SK-N-SH (cell line): ENCODE measurements around the gene NFX1. TPM values are rescaled to one million over a fixed set of nuclear protein-coding genes. Genes with fewer than 3 reads are reported as not detected.

Source experiments
- CTCF ChIA-PET: fragments of 300-600, 350-600 bp; formaldehyde crosslinking; extraction: SDS; loops from one replicate; lab custom pipeline; 2021; lab: Yijun Ruan, JAX
- POLR2A ChIA-PET: fragments of 350-600 bp; sonication (Branson Sonifier 250); formaldehyde crosslinking; extraction: SDS; loops from one replicate; lab custom pipeline; 2020; ENCODE audit warnings: antibody characterized with exemption, inconsistent platforms; lab: Yijun Ruan, JAX
- DNase-seq: peaks from one replicate; pipeline ENCODE4 v3.0.0; 2012
- H2AFZ ChIP-seq: fragments of 200-600 bp; sonication (generic); 2 replicates; pipeline ENCODE4 v1.8.1; 2016; ENCODE audit warnings: antibody characterized with exemption, mild to moderate bottlenecking, low read depth
- H3F3A ChIP-seq: fragments of 200-600 bp; sonication (generic); replicated peaks from 2 replicates; pipeline ENCODE3; 2016; ENCODE audit warnings: antibody characterized with exemption, mild to moderate bottlenecking; ENCODE audit not compliant: insufficient read depth
- H3K27ac ChIP-seq, 2 experiments: fragments of 200-500 bp in 1 of 2; fragments of 200-600 bp in 1 of 2; sonication (Bioruptor generic) in 1 of 2; sonication (generic), shearing (Covaris generic) in 1 of 2; 2 replicates each; pipeline versions ENCODE4 v1.5.1 to v1.6.1; 2014 to 2016; ENCODE audit warnings: low read depth in 2 of 2, inconsistent platforms in 1 of 2, low read length in 1 of 2, mild to moderate bottlenecking in 1 of 2, mixed read lengths in 1 of 2
- H3K27me3 ChIP-seq: fragments of 200-600 bp; sonication (generic), shearing (Covaris generic); 2 replicates; pipeline ENCODE4 v1.6.1; 2016; ENCODE audit warnings: mixed run types; ENCODE audit not compliant: insufficient read depth
- H3K36me3 ChIP-seq, 2 experiments: fragments of 200-500 bp in 1 of 2; fragments of 200-600 bp in 1 of 2; sonication (Bioruptor generic) in 1 of 2; sonication (generic) in 1 of 2; replicated peaks in 1 of 2; 2 replicates each; pipeline versions ENCODE3 to v1.5.1; 2014 to 2016; ENCODE audit warnings: low read length in 1 of 2, mild to moderate bottlenecking in 1 of 2; ENCODE audit not compliant: insufficient read depth in 2 of 2, control insufficient read depth in 1 of 2
- H3K4me1 ChIP-seq, 2 experiments: fragments of 200-500 bp in 1 of 2; fragments of 200-600 bp in 1 of 2; sonication (Bioruptor generic) in 1 of 2; sonication (generic), shearing (Covaris generic) in 1 of 2; 2 replicates each; pipeline versions ENCODE4 v1.5.1 to v1.6.1; 2014 to 2016; ENCODE audit warnings: low read depth in 1 of 2, low read length in 1 of 2, mixed run types in 1 of 2; ENCODE audit not compliant: insufficient read depth in 2 of 2, control insufficient read depth in 1 of 2
- H3K4me2 ChIP-seq: fragments of 200-600 bp; sonication (generic), shearing (Covaris generic); 2 replicates; pipeline ENCODE4 v1.6.1; 2017; ENCODE audit warnings: mixed run types
- H3K4me3 ChIP-seq, 2 experiments: fragments of 200-500 bp in 1 of 2; fragments of 200-600 bp in 1 of 2; sonication (Bioruptor generic) in 1 of 2; sonication (generic), shearing (Covaris generic) in 1 of 2; 2 replicates each; pipeline versions ENCODE4 v1.5.1 to v1.8.1; 2014 to 2016; ENCODE audit warnings: low read depth in 2 of 2, inconsistent platforms in 1 of 2, low read length in 1 of 2, mild to moderate bottlenecking in 1 of 2, mixed read lengths in 1 of 2, moderate library complexity in 1 of 2
- H3K79me2 ChIP-seq: fragments of 200-600 bp; sonication (generic); 2 replicates; pipeline ENCODE4 v1.8.1; 2017; ENCODE audit warnings: mild to moderate bottlenecking; ENCODE audit not compliant: insufficient read depth
- H3K9ac ChIP-seq: fragments of 200-600 bp; sonication (generic); 2 replicates; pipeline ENCODE4 v1.6.1; 2017; ENCODE audit warnings: mixed run types
- H3K9me2 ChIP-seq: fragments of 200-600 bp; sonication (generic); 2 replicates; pipeline ENCODE4 v1.6.1; 2017; ENCODE audit warnings: mixed run types
- H3K9me3 ChIP-seq: fragments of 200-600 bp; sonication (generic); 2 replicates; pipeline ENCODE4 v1.6.1; 2017; ENCODE audit warnings: mixed run types, mild to moderate bottlenecking, moderate library complexity
- H4K20me1 ChIP-seq: fragments of 200-600 bp; sonication (generic); 2 replicates; pipeline ENCODE4 v1.6.1; 2017; ENCODE audit warnings: mild to moderate bottlenecking, mixed run types; ENCODE audit not compliant: insufficient read depth
- CHD2 ChIP-seq: fragments of 150-350 bp; IDR thresholded peaks from 2 replicates; pipeline ENCODE4 v1.6.1; 2018; ENCODE audit warnings: low read length; ENCODE audit not compliant: partially characterized antibody
- ELF1 ChIP-seq: IDR thresholded peaks from 2 replicates; pipeline ENCODE4 v1.4.0; 2012
- EP300 ChIP-seq, 2 experiments: IDR thresholded peaks; 2 replicates each; pipeline versions ENCODE4 v1.4.0 to v1.6.1; 2012; ENCODE audit warnings: borderline replicate concordance in 1 of 2, low read depth in 1 of 2, low read length in 1 of 2
- EZH2phosphoT487 ChIP-seq: fragments of 200-600 bp; sonication (generic); IDR thresholded peaks from 2 replicates; pipeline ENCODE4 v1.6.1; 2017; ENCODE audit warnings: low read depth, mixed run types, mild to moderate bottlenecking, antibody characterized with exemption, moderate library complexity, borderline replicate concordance
- FOXJ3 ChIP-seq: sonication (generic); formaldehyde crosslinking; IDR thresholded peaks from 2 replicates; pipeline ENCODE4 v1.5.1; 2020; ENCODE audit warnings: mild to moderate bottlenecking, missing genetic modification reagents
- GABPA ChIP-seq: IDR thresholded peaks from 2 replicates; pipeline ENCODE4 v1.4.0; 2012; ENCODE audit warnings: low read depth, mild to moderate bottlenecking
- MXI1 ChIP-seq: IDR thresholded peaks from 2 replicates; pipeline ENCODE4 v1.6.1; 2012; ENCODE audit warnings: mild to moderate bottlenecking, low read depth, low read length, improper control_type of control experiment
- NFIC ChIP-seq: IDR thresholded peaks from 2 replicates; pipeline ENCODE4 v1.4.0; 2012; ENCODE audit warnings: borderline replicate concordance
- NRF1 ChIP-seq: IDR thresholded peaks from 2 replicates; pipeline ENCODE4 v1.6.1; 2012; ENCODE audit warnings: low read depth, mild to moderate bottlenecking, low read length
- POLR2AphosphoS5 ChIP-seq: IDR thresholded peaks from 2 replicates; pipeline ENCODE4 v1.6.1; 2012; ENCODE audit warnings: low read depth, low read length
- RAD21 ChIP-seq: IDR thresholded peaks from 2 replicates; pipeline ENCODE4 v1.6.1; 2012; ENCODE audit warnings: mild to moderate bottlenecking, low read length
- RCOR1 ChIP-seq: fragments of 150-350 bp; IDR thresholded peaks from 2 replicates; pipeline ENCODE4 v1.6.1; 2017; ENCODE audit warnings: antibody characterized with exemption, low read length
- RFX5 ChIP-seq: IDR thresholded peaks from 2 replicates; pipeline ENCODE4 v1.6.1; 2012; ENCODE audit warnings: mild to moderate bottlenecking, improper control_type of control experiment, low read length
- RXRA ChIP-seq: IDR thresholded peaks from 2 replicates; pipeline ENCODE4 v1.4.0; 2012; ENCODE audit warnings: low read depth, mild to moderate bottlenecking, borderline replicate concordance
- SIN3A ChIP-seq: IDR thresholded peaks from 2 replicates; pipeline ENCODE4 v1.6.1; 2012; ENCODE audit warnings: low read depth, mild to moderate bottlenecking, low read length, moderate library complexity, borderline replicate concordance
- TAF1 ChIP-seq: IDR thresholded peaks from 2 replicates; pipeline ENCODE4 v1.6.1; 2012; ENCODE audit warnings: low read depth, mild to moderate bottlenecking, low read length, moderate library complexity, borderline replicate concordance
- YY1 ChIP-seq: IDR thresholded peaks from 2 replicates; pipeline ENCODE4 v1.4.0; 2012; ENCODE audit warnings: low read depth, mild to moderate bottlenecking
- WGBS: methylation state at CpG from one replicate; pipeline ENCODE4 v1.1.6; 2017; ENCODE audit warnings: low lambda C conversion rate; 5-methylcytosine and 5-hydroxymethylcytosine counted together
- polyA plus RNA-seq, 3 experiments: library from polyadenylated mRNA; depleted of rRNA; stranded (reverse); fragments of >200 nt; gene quantifications; 2 replicates each; pipeline ENCODE4 v1.2.3, GENCODE V29; 2012
- TF ChIP-seq, protein P1 (sequence below): IDR thresholded peaks from 2 replicates; pipeline ENCODE4 v1.6.1; 2012; ENCODE audit warnings: mild to moderate bottlenecking, low read depth, low read length, moderate library complexity
- TF ChIP-seq, protein P2 (sequence below): fragments of 150-350 bp; IDR thresholded peaks from 2 replicates; pipeline ENCODE4 v1.6.1; 2017; ENCODE audit warnings: antibody characterized with exemption, low read length, low read depth, borderline replicate concordance
- TF ChIP-seq, protein P3 (sequence below): IDR thresholded peaks from 2 replicates; pipeline ENCODE4; 2012

NFX1 gene
- polyA plus RNA-seq, 1 of the 3 experiments (the other 2 are of a cell fraction), result 19.6 TPM

DNA sequence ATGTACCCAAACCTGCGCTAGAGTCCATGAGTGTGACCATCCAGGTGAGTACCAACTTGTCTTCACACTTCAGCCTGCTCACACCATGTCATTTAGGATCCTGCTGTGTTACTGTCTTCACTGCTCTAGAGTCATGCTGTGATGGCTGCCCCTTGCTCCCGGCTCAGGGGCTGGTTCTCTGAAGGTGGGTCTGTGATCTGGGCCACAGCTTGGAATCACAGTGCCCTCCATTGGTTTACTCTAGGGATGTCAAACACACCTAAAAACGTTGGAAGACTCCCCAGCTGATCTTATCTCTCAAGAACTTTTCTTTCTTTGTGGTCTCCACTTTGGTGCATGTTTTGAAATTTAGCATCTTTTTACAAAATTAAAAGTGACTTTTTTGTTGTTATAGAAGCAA, 53.8 kb downstream of the NFX1 start:
- CTCF ChIA-PET, result no interaction called here

DNA sequence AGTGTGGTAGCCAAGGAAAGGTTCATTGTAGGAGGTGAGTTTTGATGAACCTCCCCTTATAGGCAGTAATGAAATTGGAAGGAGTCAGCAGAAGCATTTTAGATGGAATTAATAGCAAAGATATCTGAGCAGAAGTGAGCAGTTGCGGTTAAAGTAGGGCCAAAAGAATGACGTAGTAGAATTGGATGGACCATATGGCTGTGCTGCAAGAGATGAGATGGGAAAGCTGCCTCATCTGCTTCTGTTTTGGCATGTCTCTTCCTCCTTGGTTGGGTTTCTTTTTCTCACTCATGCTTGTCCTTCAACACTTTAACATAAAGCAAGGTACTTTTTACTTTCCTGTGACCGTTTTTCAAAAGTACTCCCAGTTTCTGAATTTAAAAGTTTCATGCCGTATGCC, 56.2 kb downstream of the NFX1 start:
- TF ChIP-seq GABPA (no peak), TAF1 (no peak), CHD2 (no peak), RXRA (no peak), NRF1 (no peak), EZH2phosphoT487 (no peak), SIN3A (no peak), EP300 (IDR thresholded peaks at IDR 0.05; ENCODE audit: borderline replicate concordance in 1 of 2, low read depth in 1 of 2, low read length in 1 of 2) (no peak), RCOR1 (no peak), FOXJ3 (no peak), RFX5 (no peak), POLR2AphosphoS5 (no peak), ELF1 (no peak), MXI1 (no peak), RAD21 (no peak)
- TF ChIP-seq, protein P1, sequence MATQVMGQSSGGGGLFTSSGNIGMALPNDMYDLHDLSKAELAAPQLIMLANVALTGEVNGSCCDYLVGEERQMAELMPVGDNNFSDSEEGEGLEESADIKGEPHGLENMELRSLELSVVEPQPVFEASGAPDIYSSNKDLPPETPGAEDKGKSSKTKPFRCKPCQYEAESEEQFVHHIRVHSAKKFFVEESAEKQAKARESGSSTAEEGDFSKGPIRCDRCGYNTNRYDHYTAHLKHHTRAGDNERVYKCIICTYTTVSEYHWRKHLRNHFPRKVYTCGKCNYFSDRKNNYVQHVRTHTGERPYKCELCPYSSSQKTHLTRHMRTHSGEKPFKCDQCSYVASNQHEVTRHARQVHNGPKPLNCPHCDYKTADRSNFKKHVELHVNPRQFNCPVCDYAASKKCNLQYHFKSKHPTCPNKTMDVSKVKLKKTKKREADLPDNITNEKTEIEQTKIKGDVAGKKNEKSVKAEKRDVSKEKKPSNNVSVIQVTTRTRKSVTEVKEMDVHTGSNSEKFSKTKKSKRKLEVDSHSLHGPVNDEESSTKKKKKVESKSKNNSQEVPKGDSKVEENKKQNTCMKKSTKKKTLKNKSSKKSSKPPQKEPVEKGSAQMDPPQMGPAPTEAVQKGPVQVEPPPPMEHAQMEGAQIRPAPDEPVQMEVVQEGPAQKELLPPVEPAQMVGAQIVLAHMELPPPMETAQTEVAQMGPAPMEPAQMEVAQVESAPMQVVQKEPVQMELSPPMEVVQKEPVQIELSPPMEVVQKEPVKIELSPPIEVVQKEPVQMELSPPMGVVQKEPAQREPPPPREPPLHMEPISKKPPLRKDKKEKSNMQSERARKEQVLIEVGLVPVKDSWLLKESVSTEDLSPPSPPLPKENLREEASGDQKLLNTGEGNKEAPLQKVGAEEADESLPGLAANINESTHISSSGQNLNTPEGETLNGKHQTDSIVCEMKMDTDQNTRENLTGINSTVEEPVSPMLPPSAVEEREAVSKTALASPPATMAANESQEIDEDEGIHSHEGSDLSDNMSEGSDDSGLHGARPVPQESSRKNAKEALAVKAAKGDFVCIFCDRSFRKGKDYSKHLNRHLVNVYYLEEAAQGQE, result no peak
- TF ChIP-seq, protein P2, sequence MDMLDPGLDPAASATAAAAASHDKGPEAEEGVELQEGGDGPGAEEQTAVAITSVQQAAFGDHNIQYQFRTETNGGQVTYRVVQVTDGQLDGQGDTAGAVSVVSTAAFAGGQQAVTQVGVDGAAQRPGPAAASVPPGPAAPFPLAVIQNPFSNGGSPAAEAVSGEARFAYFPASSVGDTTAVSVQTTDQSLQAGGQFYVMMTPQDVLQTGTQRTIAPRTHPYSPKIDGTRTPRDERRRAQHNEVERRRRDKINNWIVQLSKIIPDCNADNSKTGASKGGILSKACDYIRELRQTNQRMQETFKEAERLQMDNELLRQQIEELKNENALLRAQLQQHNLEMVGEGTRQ, result no peak
- TF ChIP-seq, protein P3, sequence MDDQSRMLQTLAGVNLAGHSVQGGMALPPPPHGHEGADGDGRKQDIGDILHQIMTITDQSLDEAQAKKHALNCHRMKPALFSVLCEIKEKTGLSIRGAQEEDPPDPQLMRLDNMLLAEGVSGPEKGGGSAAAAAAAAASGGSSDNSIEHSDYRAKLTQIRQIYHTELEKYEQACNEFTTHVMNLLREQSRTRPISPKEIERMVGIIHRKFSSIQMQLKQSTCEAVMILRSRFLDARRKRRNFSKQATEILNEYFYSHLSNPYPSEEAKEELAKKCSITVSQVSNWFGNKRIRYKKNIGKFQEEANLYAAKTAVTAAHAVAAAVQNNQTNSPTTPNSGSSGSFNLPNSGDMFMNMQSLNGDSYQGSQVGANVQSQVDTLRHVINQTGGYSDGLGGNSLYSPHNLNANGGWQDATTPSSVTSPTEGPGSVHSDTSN, result no peak
- Histone ChIP-seq H3K36me3 (peaks cover 54 to 58% of the 10 kb centered on the region in 2 experiments), H2AFZ (no peak overlapping the region), H3K9ac (no peak overlapping the region), H3K27ac (no peak overlapping the region), H3K79me2 (no peaks in the 10 kb centered on the region), H3K4me3 (no peak overlapping the region), H3K4me2 (no peak overlapping the region), H3F3A (peaks cover 6% of the 10 kb centered on the region), H3K9me3 (no peaks in the 10 kb centered on the region), H4K20me1 (no peaks in the 10 kb centered on the region), H3K9me2 (no peaks in the 10 kb centered on the region), H3K27me3 (no peaks in the 10 kb centered on the region), H3K4me1 (no peaks in the 10 kb centered on the region)
- WGBS, result 98% methylated on average over 4 of the region's 4 CpGs
- POLR2A ChIA-PET, result no interaction called here
- CTCF ChIA-PET, result no interaction called here
- no peak for DNase-seq

More for the DNA sequence above, 53.8 kb downstream of the NFX1 start:
- no peaks in the 10 kb centered on the region for H4K20me1 ChIP-seq
- H3K9me3 ChIP-seq, result 0 out of 2 replicates have a peak, but pooled peaks cover 6% of the 10 kb centered on the region
- no peak overlapping the region for H3K4me2 ChIP-seq
- H3K9me2 ChIP-seq, result no peaks in the 10 kb centered on the region
- H3K79me2 ChIP-seq, result no peaks in the 10 kb centered on the region
- no peaks in the 10 kb centered on the region for H3K27me3 ChIP-seq
- no peak overlapping the region for H3K9ac ChIP-seq
- no peak overlapping the region for H3K27ac ChIP-seq
- H3K36me3 ChIP-seq, result peaks cover 60 to 77% of the 10 kb centered on the region in 2 experiments
- no peaks in the 10 kb centered on the region for H3K4me1 ChIP-seq
- TF ChIP-seq YY1 (no peak), POLR2AphosphoS5 (no peak), RFX5 (no peak), SIN3A (no peak), NFIC (no peak)
- no peak for DNase-seq
- no peaks in the 10 kb centered on the region for H3F3A ChIP-seq
- H2AFZ ChIP-seq, result no peak overlapping the region
- POLR2A ChIA-PET, result no interaction called here
- 76% methylated on average over 3 of the region's 3 CpGs for WGBS
- H3K4me3 ChIP-seq, result no peak overlapping the region
